Activated CD4-positive, alpha-beta T cell treated with anti-CD3 and anti-CD28 coated beads, Interleukin-2, amount 10 ng/mL, durations not matched to agents 24 days and 14 days (primary cell): Measurements from ENCODE around the gene GLCCI1. TPM values are rescaled to one million over a fixed set of nuclear protein-coding genes. Genes with fewer than 3 reads are reported as not detected.
A peak's percentile ranks its signal among the peaks of the same experiment; 100 is the strongest.
"Not testable (repeated sequence)": the region's sequence is repeated elsewhere in the genome, so short reads cannot be mapped to it uniquely, and the experiment has no call there.

Experiments
- DNase-seq: peaks from one replicate; pipeline ENCODE4 v3.0.0; 2022
- H3K27ac Mint-ChIP-seq: one replicate; pipeline ENCODE4 v1.8.0; 2022; ENCODE audit warnings: mild to moderate bottlenecking, mixed read lengths
- H3K27me3 Mint-ChIP-seq: one replicate; pipeline ENCODE4 v1.8.0; 2022; ENCODE audit warnings: mixed read lengths
- H3K36me3 Mint-ChIP-seq: one replicate; pipeline ENCODE4 v1.8.0; 2022; ENCODE audit warnings: low read depth, mild to moderate bottlenecking, mixed read lengths
- H3K4me1 Mint-ChIP-seq: one replicate; pipeline ENCODE4 v1.8.0; 2021; ENCODE audit warnings: mixed read lengths
- H3K4me3 Mint-ChIP-seq: one replicate; pipeline ENCODE4 v1.8.0; 2022; ENCODE audit warnings: mild to moderate bottlenecking, moderate library complexity, mixed read lengths
- H3K9me3 Mint-ChIP-seq: one replicate; pipeline ENCODE4 v1.8.0; 2021; ENCODE audit warnings: mixed read lengths
- intact Hi-C: fragments of 100-400 bp; cut with micrococcal nuclease; formaldehyde crosslinking; loops from one replicate; pipeline ENCODE4 v1.15.1; 2023
- total RNA-seq: library from RNA; stranded (reverse); gene quantifications from 2 replicates; pipeline ENCODE4 v1.2.3, GENCODE V29; 2022

GLCCI1 gene
- total RNA-seq, 1 donor from 2014 or later = 10.9 TPM

DNA sequence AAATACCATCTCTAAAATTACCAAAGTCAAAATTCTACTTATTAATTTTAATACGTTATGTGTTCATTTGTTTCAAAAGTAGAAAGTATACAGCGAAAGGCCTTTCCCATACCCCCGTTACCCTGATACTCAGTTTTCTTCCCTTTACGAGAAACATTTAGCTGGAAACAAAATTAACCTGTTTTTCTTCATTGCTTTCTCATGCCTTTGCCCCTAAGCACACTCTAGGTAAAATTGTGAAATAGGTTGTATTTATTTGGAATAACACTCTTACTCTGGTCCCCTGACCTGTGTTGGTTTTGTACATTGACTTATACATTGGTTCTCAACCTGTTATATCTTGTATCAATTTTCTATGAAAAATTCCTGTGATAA is 47.1 kb downstream of the GLCCI1 start:
- H3K27me3 Mint-ChIP-seq = no peaks in the 10 kb centered on the region
- H3K4me3 Mint-ChIP-seq = no peak overlapping the region
- H3K27ac Mint-ChIP-seq = no peak overlapping the region
- H3K36me3 Mint-ChIP-seq = peaks cover 13% of the 10 kb centered on the region
- no peak for DNase-seq
- intact Hi-C loops = no loop called here
- H3K4me1 Mint-ChIP-seq = peaks cover 11% of the 10 kb centered on the region
- H3K9me3 Mint-ChIP-seq = no peaks in the 10 kb centered on the region

DNA sequence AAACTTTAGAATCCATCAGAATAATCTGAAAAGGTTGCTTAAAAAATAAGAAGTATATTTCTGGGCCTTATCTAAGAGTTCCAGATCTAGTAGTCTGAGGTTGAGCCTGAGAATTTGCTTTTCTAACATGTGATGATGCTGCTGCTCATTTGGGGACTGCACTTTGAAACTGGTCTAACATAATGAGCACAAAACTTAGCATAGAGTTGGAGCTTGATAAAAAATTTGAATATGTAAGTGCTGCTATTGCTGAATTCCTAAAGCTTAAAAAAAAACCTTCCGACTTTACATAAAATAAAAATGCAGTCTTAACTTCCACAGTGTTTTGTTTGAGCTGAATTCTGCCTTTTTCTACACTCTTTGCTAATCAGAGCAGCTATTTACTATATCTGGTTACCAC is 48.8 kb downstream of the GLCCI1 start:
- no peaks in the 10 kb centered on the region for H3K27me3 Mint-ChIP-seq
- H3K27ac Mint-ChIP-seq = no peak overlapping the region
- peaks cover 8% of the 10 kb centered on the region for H3K4me1 Mint-ChIP-seq
- H3K9me3 Mint-ChIP-seq = no peaks in the 10 kb centered on the region
- intact Hi-C loops = no loop called here
- no peak overlapping the region for H3K4me3 Mint-ChIP-seq
- DNase-seq = no peak
- peaks cover 9% of the 10 kb centered on the region for H3K36me3 Mint-ChIP-seq

DNA sequence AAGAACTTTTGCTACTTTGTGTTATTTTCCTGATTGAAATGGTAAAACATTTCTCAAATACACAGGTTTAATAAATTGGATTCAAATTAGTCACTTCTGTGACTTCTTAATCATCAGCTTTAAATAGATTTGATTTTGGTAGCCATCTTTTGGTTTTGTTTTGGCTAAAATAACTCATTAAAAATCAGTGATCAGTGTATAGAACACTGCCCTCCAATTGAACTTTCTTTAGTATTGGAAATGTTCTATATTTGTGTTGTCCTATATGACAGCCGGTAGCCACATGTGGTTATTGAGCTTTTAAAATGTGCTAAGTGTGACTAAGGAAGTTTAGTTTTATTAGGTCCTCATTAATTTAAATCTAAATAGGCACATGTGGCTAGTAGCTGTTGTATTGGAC is 50.4 kb downstream of the GLCCI1 start:
- H3K27ac Mint-ChIP-seq = no peak overlapping the region
- H3K4me3 Mint-ChIP-seq = no peak overlapping the region
- no peaks in the 10 kb centered on the region for H3K9me3 Mint-ChIP-seq
- peaks cover 8% of the 10 kb centered on the region for H3K4me1 Mint-ChIP-seq
- no peak for DNase-seq
- intact Hi-C loops = no loop called here
- no peaks in the 10 kb centered on the region for H3K27me3 Mint-ChIP-seq
- H3K36me3 Mint-ChIP-seq = peaks cover 17% of the 10 kb centered on the region

DNA sequence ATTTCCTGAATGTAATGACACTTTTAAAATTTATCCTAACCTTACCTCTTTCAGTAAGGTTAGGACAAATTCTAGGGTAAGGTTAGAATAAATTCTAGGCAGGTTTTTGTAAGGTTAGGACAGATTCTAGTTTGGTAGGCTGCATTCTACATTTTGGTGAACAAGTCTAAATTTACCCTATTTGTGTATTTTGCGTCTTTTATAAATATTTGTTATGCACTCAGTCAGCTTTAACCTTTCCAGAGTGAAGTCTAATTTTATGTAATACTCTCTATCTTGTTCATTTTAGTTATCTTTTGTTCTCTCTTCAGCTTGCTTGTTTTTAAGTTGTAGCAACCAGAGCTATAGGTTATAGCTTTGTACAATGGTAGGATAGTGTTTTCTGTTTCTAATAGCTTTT is 54.0 kb downstream of the GLCCI1 start:
- Mint-ChIP-seq H3K27me3 (no peaks in the 10 kb centered on the region), H3K4me3 (no peak overlapping the region), H3K4me1 (no peaks in the 10 kb centered on the region), H3K36me3 (peaks cover 48% of the 10 kb centered on the region), H3K9me3 (peaks cover 12% of the 10 kb centered on the region), H3K27ac (no peak overlapping the region)
- DNase-seq = no peak
- intact Hi-C loops = no loop called here

DNA sequence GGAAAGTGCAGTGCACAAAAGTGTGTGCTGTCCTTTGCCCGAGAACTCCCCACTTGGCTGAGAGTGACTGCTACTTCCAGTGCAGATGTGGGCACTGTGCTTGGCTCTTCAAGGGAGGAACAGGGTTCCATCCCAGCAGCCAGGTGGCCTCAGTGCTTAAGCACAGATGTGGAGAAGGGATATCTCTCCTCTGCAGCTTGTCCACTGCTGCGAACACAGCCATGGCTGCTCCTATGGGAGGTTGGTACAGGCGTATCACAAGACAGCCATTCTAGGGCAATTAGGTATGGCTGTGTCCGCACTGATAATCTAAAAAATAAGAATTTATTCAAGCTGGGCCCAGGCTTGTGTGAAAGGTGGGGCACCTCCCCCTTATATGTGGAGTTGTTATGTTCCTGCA is 66.6 kb downstream of the GLCCI1 start:
- Mint-ChIP-seq H3K9me3 (peaks cover 13% of the 10 kb centered on the region), H3K36me3 (peaks cover 37% of the 10 kb centered on the region), H3K4me3 (no peak overlapping the region), H3K27ac (no peak overlapping the region), H3K27me3 (no peaks in the 10 kb centered on the region), H3K4me1 (peaks cover 5% of the 10 kb centered on the region)
- intact Hi-C loops = loop anchor here (5.0 kb wide), 2 partner anchors 63 to 353 kb away; no protein-coding TSS in a partner anchor
- no peak for DNase-seq

DNA sequence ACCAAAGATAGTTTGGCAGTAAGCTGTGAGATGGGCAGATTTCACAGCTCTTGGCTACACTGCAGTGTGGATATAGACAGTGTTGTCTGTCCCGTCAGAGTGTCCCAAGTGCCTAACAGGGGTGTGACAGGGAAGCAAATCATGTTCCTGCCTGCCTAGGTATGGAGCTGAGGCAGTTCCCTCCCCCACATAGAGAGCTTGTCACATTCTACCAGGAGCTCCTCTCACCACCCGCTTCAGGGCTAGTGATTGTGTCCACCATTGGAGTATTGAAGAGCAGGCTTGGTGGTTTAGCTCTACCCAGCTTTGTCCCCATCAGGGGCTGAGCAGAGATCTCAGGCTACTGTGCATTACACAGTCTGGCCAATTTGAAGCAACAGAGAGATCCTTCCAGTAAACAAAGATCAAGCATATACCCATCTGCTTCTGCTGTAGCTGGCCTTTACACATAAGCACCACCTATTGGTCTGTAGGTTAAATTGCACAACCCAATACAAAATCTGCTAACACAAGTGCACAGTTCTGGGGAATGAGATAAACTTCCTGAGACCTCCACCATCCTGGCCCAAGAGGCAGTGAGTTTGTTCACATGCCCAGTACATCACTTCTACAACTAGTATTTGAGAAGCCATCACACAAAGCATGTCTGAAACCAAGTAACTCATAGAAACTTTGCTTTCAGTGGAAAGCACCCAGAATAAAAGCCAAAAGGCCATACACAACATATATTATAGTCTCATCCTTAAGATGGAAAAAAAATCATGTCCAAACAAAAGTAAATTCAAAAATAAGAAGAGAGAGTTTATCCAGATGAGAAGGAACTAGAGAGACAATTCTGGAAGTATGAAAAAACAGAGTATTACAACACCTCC is 67.3 kb downstream of the GLCCI1 start:
- DNase-seq = peak; percentile 60
- H3K27me3 Mint-ChIP-seq = no peaks in the 10 kb centered on the region
- H3K4me3 Mint-ChIP-seq = no peak overlapping the region
- H3K27ac Mint-ChIP-seq = no peak overlapping the region
- H3K9me3 Mint-ChIP-seq = peaks cover 8% of the 10 kb centered on the region
- H3K4me1 Mint-ChIP-seq = peaks cover 10% of the 10 kb centered on the region
- intact Hi-C loops = loop anchor here (5.0 kb wide), 2 partner anchors 64 to 354 kb away; no protein-coding TSS in a partner anchor
- H3K36me3 Mint-ChIP-seq = peaks cover 36% of the 10 kb centered on the region

DNA sequence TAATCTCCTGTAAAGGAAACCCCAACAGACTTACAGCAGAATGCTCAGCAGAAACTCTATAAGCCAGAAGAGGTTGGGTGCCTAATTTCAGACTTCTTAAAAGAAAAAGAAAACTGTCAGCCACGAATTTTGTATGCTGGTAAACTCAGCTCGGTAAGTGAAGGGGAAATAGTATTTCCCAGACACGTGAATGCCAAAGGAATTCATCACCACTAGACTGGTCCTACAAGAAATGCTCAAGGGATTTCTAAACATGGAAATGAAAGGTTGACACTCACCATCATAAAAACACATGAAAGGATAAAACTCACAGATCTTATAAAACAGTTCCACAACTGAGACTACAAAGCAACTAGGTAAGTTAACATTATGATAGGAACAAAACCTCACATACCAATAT is 68.6 kb downstream of the GLCCI1 start:
- Mint-ChIP-seq H3K27me3 (no peaks in the 10 kb centered on the region), H3K9me3 (peaks cover 5% of the 10 kb centered on the region), H3K27ac (no peak overlapping the region), H3K36me3 (peaks cover 38% of the 10 kb centered on the region), H3K4me3 (no peak overlapping the region), H3K4me1 (peaks cover 19% of the 10 kb centered on the region)
- intact Hi-C loops = loop anchor here (5.0 kb wide), 2 partner anchors 65 to 355 kb away; no protein-coding TSS in a partner anchor
- DNase-seq = no peak

DNA sequence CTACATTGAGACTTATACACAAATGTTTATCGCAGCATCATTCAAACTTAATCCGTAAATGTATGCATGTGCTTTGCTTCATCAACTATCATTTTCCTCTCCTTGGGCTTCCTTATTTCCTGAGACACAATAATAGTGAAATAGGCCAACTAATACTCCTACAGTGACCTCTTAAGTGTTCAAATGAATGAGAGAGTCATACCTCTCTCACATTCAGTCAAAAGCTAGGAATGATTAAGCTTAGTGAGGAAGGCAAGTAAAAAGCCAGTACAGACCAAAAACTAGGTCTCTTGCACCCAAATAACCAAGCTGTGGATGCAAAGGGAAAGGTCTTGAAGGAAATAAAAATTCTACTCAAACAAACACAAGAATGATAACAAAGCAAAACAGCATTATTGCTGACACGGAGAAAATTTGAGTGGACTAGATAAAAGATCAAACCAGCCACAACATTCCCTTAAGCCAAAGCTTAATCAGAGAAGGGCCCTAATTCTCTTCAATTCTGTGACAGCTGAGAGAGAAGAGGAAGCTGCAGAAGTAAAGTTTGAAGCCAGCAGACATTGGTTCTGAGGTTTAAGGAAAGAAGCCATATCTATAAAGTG is 72.3 kb downstream of the GLCCI1 start:
- H3K4me1 Mint-ChIP-seq = peaks cover 42% of the 10 kb centered on the region
- H3K4me3 Mint-ChIP-seq = no peak overlapping the region
- H3K27me3 Mint-ChIP-seq = no peaks in the 10 kb centered on the region
- H3K27ac Mint-ChIP-seq = peak overlapping the region; percentile 6
- DNase-seq = no peak
- intact Hi-C loops = no loop called here
- H3K36me3 Mint-ChIP-seq = peaks cover 56% of the 10 kb centered on the region
- H3K9me3 Mint-ChIP-seq = peaks cover 12% of the 10 kb centered on the region

DNA sequence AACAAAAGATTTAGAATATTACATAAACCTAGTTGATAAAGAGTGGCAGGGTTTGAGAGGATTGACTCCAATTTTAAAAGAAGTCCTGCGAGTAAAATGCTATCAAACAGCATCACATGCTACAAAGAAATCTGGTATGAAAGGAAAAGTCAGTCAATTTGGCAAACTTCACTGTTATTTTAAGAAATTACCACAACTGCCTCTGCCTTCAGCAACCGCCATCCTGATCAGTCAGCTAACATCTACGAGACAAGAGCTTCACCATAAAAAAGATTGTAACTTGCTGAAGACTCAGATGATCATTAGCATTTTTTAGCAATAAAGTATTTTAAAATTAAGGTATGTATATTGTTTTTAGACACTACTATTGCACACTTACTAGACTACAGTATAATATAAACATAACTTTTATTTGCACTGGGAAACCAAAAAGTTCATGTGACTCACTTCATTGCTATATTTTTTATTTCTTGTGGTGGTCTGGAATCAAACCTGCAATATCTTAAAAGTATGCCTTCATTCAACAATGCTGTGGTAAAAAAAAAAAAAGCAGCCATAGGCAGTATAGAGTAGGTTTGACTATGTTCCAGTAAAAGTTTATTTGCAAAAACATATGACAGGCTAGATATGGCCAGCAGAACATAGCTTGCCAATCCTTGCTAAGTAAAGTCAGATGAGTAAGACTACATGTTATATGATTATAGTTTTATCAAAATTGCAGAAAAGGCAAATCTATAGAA is 74.4 kb downstream of the GLCCI1 start:
- intact Hi-C loops = no loop called here
- Mint-ChIP-seq H3K36me3 (peaks cover 46% of the 10 kb centered on the region), H3K4me1 (peaks cover 54% of the 10 kb centered on the region), H3K27ac (peak overlapping the region; percentile 39), H3K4me3 (no peak overlapping the region), H3K9me3 (peaks cover 22% of the 10 kb centered on the region), H3K27me3 (no peaks in the 10 kb centered on the region)
- no peak for DNase-seq

DNA sequence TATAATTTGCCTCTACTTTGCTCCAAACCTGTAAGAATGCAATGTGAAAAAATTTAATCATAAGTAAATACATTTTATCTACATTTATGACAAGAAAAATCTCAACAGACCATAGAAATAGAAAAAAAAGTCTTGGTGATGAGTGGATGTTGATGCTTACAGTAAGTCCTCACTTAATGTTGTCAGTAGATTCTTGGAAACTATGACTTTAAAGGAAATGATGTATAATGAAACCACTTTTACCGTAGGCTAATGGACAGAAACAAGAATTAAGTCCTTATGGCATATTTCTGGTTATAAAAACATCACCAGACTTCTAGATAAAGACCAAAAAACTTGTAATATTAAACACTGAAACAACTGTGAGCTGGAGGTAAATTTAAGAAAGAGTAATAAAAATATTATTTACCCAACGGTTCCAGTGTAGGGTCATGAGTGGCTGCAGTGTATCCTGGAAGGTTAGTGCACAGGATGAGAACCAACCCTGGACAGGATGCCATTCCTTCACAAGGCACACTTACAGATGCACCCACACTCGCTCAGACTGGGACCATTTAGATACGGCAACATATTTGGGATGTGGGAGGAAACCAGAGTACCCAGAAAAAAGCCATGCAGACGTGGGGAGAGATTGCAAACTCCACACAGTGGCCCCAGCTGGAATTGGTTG is 76.3 kb downstream of the GLCCI1 start:
- Mint-ChIP-seq H3K27ac (peak overlapping the region; percentile 75), H3K4me3 (peak overlapping the region; percentile 33), H3K4me1 (peaks cover 60% of the 10 kb centered on the region), H3K36me3 (peaks cover 47% of the 10 kb centered on the region), H3K27me3 (no peaks in the 10 kb centered on the region), H3K9me3 (peaks cover 18% of the 10 kb centered on the region)
- DNase-seq = no peak
- intact Hi-C loops = loop anchor here (1.0 to 2.0 kb wide), 2 partner anchors 81 to 132 kb away; no protein-coding TSS in a partner anchor

DNA sequence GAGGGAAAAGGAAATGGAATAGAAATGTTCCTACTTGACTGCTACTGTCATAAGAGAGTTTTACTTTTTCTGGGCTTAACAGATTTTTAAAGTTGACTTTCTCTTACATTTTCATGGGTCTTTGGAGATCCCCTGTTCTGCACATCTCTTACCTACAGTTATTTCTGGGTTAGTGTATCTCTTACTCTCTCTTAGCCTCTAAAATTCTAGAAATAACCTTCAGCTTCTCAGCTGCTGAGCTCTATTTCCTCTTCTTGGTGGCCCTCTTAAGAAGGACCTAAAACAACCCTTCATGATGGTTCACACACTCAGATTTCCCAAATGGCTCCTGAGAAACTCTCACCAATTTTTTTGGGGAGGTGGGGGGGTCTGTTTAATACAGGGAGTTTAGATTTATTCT is 79.5 kb downstream of the GLCCI1 start:
- peaks cover 50% of the 10 kb centered on the region for H3K4me1 Mint-ChIP-seq
- H3K9me3 Mint-ChIP-seq = peaks cover 18% of the 10 kb centered on the region
- H3K4me3 Mint-ChIP-seq, DNase-seq, H3K27me3 Mint-ChIP-seq, H3K27ac Mint-ChIP-seq, intact Hi-C loops: not testable (repeated sequence)
- peaks cover 33% of the 10 kb centered on the region for H3K36me3 Mint-ChIP-seq

DNA sequence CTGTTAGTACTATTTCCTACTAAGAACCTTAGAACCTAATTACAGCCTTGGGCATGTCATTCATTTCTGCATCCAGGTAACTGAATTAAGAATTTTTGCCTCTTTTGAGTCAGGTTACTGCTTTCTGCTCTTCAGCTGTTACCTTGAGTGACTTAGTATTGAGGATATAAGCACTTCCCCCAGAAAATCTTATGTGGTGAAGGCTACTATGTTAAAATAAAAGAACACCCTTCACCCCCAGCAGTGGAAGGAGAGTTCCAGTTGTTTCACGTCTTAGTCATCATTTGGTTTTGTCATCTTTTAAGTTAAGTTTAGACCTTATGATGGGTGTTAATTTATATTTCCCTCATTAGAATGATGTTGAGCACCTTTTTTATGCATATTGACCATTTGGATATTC is 82.8 kb downstream of the GLCCI1 start:
- Mint-ChIP-seq H3K36me3 (peaks cover 18% of the 10 kb centered on the region), H3K9me3 (peaks cover 8% of the 10 kb centered on the region), H3K4me1 (peaks cover 23% of the 10 kb centered on the region), H3K4me3 (no peak overlapping the region), H3K27ac (no peak overlapping the region), H3K27me3 (no peaks in the 10 kb centered on the region)
- intact Hi-C loops = no loop called here
- DNase-seq = no peak

DNA sequence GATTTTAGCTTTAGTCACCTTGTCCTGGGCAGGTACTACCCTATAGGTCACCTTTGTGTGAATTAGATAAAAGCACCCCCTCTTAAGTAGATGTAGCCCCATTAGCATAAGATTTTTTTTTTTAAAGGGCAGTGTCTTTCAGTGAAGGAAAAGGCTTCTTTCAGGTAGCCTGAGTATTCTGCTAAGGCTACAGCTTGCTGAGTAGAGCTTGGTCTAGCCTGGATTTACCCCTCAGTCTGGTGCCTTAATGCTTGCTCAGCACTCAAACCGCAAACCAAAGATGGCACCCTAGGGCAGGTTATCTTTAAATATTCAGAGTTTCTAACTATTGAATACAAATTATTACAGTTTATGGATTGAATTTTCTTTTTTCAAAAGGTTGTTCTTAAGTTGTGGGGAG is 83.4 kb downstream of the GLCCI1 start:
- Mint-ChIP-seq H3K36me3 (peaks cover 17% of the 10 kb centered on the region), H3K27me3 (no peaks in the 10 kb centered on the region), H3K9me3 (peaks cover 3% of the 10 kb centered on the region), H3K27ac (no peak overlapping the region), H3K4me3 (no peak overlapping the region), H3K4me1 (peaks cover 21% of the 10 kb centered on the region)
- intact Hi-C loops = no loop called here
- DNase-seq = no peak
